ENCODE measurements around the gene RLN3. TPM values are rescaled to one million over a fixed set of nuclear protein-coding genes. Genes with fewer than 3 reads are reported as not detected.
A peak's percentile ranks its signal among the peaks of the same experiment; 100 is the strongest.

The RLN3 gene
- total RNA-seq, 2 experiments from 2014 or later: not detected

DNA sequence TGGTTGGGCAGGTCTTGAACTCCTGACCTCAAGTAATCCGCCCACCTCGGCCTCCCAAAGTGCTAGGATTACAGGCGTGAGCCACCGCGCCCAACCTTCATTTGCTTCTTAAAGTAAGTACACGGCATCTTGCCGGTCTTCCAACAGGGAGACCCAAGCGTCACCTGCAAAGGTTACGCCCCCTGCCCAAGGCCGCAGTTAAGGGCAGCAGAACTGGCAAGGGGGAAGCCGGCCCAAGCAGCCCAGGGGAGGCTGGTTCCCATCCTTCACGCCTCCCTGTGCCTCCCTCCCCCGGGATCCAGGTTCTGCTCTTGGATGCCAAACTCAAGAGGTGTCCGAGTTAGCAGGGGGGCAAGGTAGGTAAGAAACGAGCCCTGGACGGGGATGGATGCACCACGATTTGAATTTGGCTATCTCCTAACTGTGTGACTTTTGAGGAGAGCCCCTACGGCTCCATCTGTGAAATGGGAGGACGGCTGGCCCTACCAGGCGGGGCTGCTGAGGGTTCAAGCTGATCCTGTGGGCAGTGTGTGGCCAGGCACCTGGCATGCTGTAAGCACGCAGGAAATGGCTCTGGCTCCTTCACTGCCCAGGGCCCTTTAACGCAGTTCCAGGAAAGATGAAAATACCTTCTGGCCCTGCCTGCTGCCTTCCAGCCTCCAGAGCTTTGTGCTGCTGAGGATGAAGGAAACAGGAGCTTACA is 30.9 kb upstream of the RLN3 start:
- no peaks in the 10 kb centered on the region for H3K27me3 Mint-ChIP-seq
- peaks cover 22% of the 10 kb centered on the region for H3K36me3 Mint-ChIP-seq
- no peak for DNase-seq
- H3K27ac Mint-ChIP-seq: no peak overlapping the region
- CTCF ChIA-PET: interaction anchor here (0.9 to 1.4 kb wide), 2 partner anchors 9 to 22 kb away, joined by 3 read pairs; no protein-coding TSS in a partner anchor
- peaks cover 2% of the 10 kb centered on the region for H3K9me3 Mint-ChIP-seq (ENCODE audit: low read depth)
- H3K4me1 Mint-ChIP-seq: peaks cover 18% of the 10 kb centered on the region
- ATAC-seq: no peak
- no peak overlapping the region for H3K4me3 Mint-ChIP-seq

GRCh38 chr19:13997631-13997962 is 30.4 kb upstream of the RLN3 start:
- peaks cover 20% of the 10 kb centered on the region for H3K4me1 Mint-ChIP-seq
- CTCF ChIA-PET: interaction anchor here (0.9 to 1.4 kb wide), 2 partner anchors 10 to 22 kb away, joined by 3 read pairs; no protein-coding TSS in a partner anchor
- H3K36me3 Mint-ChIP-seq: peaks cover 22% of the 10 kb centered on the region
- ATAC-seq (no peak), DNase-seq (no peak)
- H3K4me3 Mint-ChIP-seq: no peak overlapping the region
- H3K27me3 Mint-ChIP-seq: no peaks in the 10 kb centered on the region
- no peak overlapping the region for H3K27ac Mint-ChIP-seq
- H3K9me3 Mint-ChIP-seq (ENCODE audit: low read depth): peaks cover 2% of the 10 kb centered on the region

GRCh38 chr19:13998426-13998825 is 29.5 kb upstream of the RLN3 start:
- H3K4me1 Mint-ChIP-seq: peaks cover 29% of the 10 kb centered on the region
- CTCF ChIA-PET: no interaction called here

DNA sequence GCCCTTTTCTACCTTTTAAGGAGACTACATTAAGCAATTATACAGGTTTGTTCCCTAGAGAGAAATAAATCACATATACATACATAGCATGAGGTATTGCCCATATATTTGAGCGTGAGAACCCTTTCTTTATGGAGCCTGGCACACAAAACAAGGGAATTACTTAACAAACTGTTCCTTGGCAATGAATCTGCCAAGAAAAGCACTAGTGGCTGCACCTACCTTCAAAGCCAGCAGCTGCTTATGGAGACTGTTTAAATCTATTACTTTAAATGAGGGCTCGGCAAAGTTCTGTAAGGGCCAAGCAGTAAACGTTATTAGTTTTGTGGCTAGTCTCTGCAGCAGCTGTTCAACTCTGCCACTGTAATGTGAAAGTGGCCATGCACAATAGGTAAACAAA is 28.9 kb upstream of the RLN3 start:
- H3K36me3 Mint-ChIP-seq: peaks cover 22% of the 10 kb centered on the region
- CTCF ChIA-PET: no interaction called here
- ATAC-seq (no peak), DNase-seq (no peak)
- H3K4me3 Mint-ChIP-seq: no peak overlapping the region
- no peaks in the 10 kb centered on the region for H3K27me3 Mint-ChIP-seq
- H3K4me1 Mint-ChIP-seq: peaks cover 28% of the 10 kb centered on the region
- H3K9me3 Mint-ChIP-seq (ENCODE audit: low read depth): peaks cover 2% of the 10 kb centered on the region
- no peak overlapping the region for H3K27ac Mint-ChIP-seq

More at GRCh38 chr19:13998426-13998825, 29.5 kb upstream of the RLN3 start:
- Mint-ChIP-seq H3K4me3 (no peak overlapping the region), H3K27me3 (no peaks in the 10 kb centered on the region), H3K9me3 (ENCODE audit: low read depth) (peaks cover 2% of the 10 kb centered on the region), H3K27ac (no peak overlapping the region), H3K36me3 (peaks cover 22% of the 10 kb centered on the region)
- DNase-seq (no peak), ATAC-seq (no peak)

DNA sequence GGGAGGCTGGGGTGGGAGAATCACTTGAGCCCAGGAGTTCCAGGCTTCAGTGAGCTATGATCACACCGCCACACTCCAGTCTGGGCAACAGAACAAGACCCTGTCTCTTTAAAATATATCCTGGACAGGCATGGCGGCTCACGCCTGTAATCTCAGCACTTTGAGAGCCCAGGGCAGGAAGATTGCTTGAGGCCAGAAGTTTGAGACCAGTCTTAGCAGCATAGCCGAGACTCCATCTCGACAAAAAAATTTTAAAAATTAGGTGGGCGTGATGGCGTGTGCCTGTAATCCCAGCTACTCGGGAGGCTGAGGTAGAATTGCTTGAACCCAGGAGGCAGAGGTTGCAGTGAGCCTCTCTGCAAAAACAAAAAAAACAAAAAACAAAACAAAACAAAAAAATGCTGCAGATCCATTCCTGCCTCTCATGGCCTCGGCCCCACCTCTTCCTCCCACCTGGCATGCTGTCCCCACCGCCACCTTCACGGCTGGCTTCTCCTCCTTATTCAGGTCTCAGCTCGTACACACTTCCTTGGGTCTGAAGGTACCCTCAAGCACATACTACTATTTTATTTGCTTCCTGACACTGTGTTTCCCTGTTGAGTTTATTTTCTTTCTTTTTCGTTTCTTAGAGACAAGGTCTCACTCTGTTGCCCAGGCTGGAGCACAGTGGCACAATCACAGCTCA is 27.1 kb upstream of the RLN3 start:
- H3K9me3 Mint-ChIP-seq (ENCODE audit: low read depth): peaks cover 2% of the 10 kb centered on the region
- H3K4me3 Mint-ChIP-seq: no peak overlapping the region
- H3K27me3 Mint-ChIP-seq: no peaks in the 10 kb centered on the region
- no peak for DNase-seq
- H3K4me1 Mint-ChIP-seq: peaks cover 39% of the 10 kb centered on the region
- H3K36me3 Mint-ChIP-seq: peaks cover 22% of the 10 kb centered on the region
- H3K27ac Mint-ChIP-seq: peak overlapping the region; percentile 12
- no peak for ATAC-seq
- CTCF ChIA-PET: no interaction called here

DNA sequence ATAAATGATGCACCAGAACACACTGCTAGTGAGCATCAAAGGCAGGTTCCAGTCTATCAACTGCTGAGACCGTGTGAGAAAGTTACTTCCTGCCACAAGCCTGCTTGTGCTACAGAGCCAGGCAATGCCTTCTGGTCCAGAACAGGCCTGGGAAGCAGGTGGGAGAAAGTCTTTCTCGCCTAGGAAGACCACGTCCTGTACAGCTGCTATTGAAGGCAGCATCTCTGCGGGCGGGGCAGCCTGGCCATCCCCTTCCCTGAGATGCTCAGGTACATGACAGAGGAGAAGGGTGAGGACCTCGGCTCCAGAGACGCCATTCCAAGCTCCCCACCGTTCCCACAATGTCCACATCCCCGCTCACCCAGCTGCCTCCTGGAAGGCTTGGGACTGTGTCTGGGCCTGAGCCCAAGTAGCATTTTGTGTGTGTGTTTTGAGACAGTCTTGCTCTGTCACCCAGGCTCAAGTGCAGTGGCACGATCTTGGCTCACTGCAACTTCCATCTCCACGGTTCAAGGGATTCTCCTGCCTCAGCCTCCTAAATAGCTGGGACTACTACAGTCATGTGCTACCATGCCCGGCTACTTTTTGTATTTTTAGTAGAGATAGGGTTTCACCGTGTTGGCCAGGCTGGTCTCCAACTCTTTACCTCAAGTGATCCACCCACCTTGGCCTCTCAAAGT is 25.2 kb upstream of the RLN3 start:
- ATAC-seq (no peak), DNase-seq (peak; percentile 63)
- Mint-ChIP-seq H3K4me1 (peaks cover 43% of the 10 kb centered on the region), H3K27ac (peak overlapping the region; percentile 99), H3K36me3 (peaks cover 22% of the 10 kb centered on the region), H3K27me3 (no peaks in the 10 kb centered on the region), H3K9me3 (ENCODE audit: low read depth) (peaks cover 2% of the 10 kb centered on the region), H3K4me3 (peak overlapping the region; percentile 60)
- CTCF ChIA-PET: interaction anchor here (1.3 to 2.2 kb wide), 4 partner anchors 16 to 99 kb away, joined by 4 to 9 read pairs (median 4); partner anchors contain the start of gene DCAF15

GRCh38 chr19:14003251-14004055 is 24.5 kb upstream of the RLN3 start:
- CTCF ChIA-PET: interaction anchor here (0.7 to 2.2 kb wide), 4 partner anchors 17 to 69 kb away, joined by 3 to 9 read pairs (median 4); partner anchors contain the start of genes DCAF15 and MISP3
- ATAC-seq (no peak), DNase-seq (peak; percentile 56)
- Mint-ChIP-seq H3K36me3 (peaks cover 19% of the 10 kb centered on the region), H3K4me3 (peak overlapping the region; percentile 60), H3K9me3 (ENCODE audit: low read depth) (peaks cover 2% of the 10 kb centered on the region), H3K27me3 (no peaks in the 10 kb centered on the region), H3K4me1 (peaks cover 43% of the 10 kb centered on the region), H3K27ac (peak overlapping the region; percentile 99)

- H3K4me1 Mint-ChIP-seq: peaks cover 43% of the 10 kb centered on the region
These were observed 23.2 kb upstream of the RLN3 start for GRCh38 chr19:14004619-14005348.

GRCh38 chr19:14005349-14006084 is 22.4 kb upstream of the RLN3 start:
- peak overlapping the region; percentile 97 for H3K4me3 Mint-ChIP-seq

More at GRCh38 chr19:14004619-14005348, 23.2 kb upstream of the RLN3 start:
- ATAC-seq (no peak), DNase-seq (no peak)
- Mint-ChIP-seq H3K27ac (peak overlapping the region; percentile 91), H3K4me3 (peak overlapping the region; percentile 97), H3K36me3 (peaks cover 9% of the 10 kb centered on the region), H3K9me3 (ENCODE audit: low read depth) (no peaks in the 10 kb centered on the region), H3K27me3 (no peaks in the 10 kb centered on the region)
- CTCF ChIA-PET: interaction anchor here (0.9 to 1.8 kb wide), 4 partner anchors 19 to 102 kb away, joined by 3 to 8 read pairs (median 4); partner anchors contain the start of gene IL27RA

DNA sequence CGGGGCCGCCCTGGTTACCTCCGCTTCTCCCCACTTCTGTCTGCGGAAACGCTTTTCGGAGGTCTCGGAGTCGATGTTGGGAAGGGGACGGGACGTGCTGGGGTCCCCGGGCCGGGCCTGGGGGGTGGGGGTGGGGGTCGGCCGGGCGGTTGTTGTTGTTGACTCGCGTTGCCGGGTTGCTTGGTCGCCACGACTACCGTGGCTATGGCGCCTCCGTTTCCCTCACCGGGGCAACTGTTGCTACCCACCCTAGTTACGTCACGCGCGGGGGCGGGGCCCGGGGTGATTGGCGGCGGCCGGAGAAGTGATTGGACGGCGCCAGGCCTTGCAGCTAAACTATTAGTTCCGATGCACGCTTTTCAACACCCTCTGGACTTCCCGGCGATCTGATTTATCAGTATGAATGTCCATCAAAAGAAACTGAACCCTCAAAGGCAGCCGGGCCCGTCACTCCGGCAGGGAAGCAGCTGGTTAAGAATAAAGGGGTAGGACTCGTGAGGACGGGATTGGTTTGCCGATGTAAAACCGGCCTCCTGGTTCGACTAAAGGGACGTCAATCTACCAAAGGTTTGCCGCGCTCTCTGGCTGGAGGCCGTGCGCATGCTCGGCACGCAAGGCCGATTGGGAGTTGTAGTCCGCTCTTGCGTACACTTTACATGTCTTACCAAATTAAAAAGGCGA is 21.7 kb upstream of the RLN3 start, which contains the start of gene RFX1:
Gene RFX1, minus strand, starts transcription at position 236 of the 681 bp plus-strand sequence. CDS start 12,477 bp downstream, outside the sequence.
- H3K27me3 Mint-ChIP-seq: no peaks in the 10 kb centered on the region
- H3K9me3 Mint-ChIP-seq (ENCODE audit: low read depth): no peaks in the 10 kb centered on the region
- peak within 1 kb of the TSS; percentile 99 for H3K27ac Mint-ChIP-seq
- ATAC-seq (peak; percentile 80), DNase-seq (peak; percentile 100)
- peak within 1 kb of the TSS; percentile 97 for H3K4me3 Mint-ChIP-seq
- H3K4me1 Mint-ChIP-seq: peaks cover 39% of the 10 kb centered on the region
- H3K36me3 Mint-ChIP-seq: no peaks in the 10 kb centered on the region
- CTCF ChIA-PET: interaction anchor here (1.0 to 2.9 kb wide), 10 partner anchors 26 to 144 kb away, joined by 3 to 19 read pairs (median 4); partner anchors contain the start of genes ASF1B, IL27RA and MISP3

More at GRCh38 chr19:14005349-14006084, 22.4 kb upstream of the RLN3 start:
- Mint-ChIP-seq H3K4me1 (peaks cover 43% of the 10 kb centered on the region), H3K9me3 (ENCODE audit: low read depth) (no peaks in the 10 kb centered on the region), H3K27me3 (no peaks in the 10 kb centered on the region), H3K27ac (peak overlapping the region; percentile 99), H3K36me3 (peaks cover 3% of the 10 kb centered on the region)
- peak; percentile 63 for ATAC-seq
- DNase-seq: peak; percentile 95
- CTCF ChIA-PET: interaction anchor here (0.9 to 2.9 kb wide), 9 partner anchors 20 to 144 kb away, joined by 3 to 19 read pairs (median 4); partner anchors contain the start of genes ASF1B, IL27RA and MISP3

Measured in activated CD8-positive, alpha-beta memory T cell treated with anti-CD3 and anti-CD28 coated beads, Interleukin-2, amount 10 ng/mL, durations not matched to agents 7 days and 5 days (primary cell).